Stimulated activated CD8-positive, alpha-beta memory T cell treated with anti-CD3 and anti-CD28 coated beads, Interleukin-12 subunit alpha, Interleukin-12 subunit beta, amount 100 ng/mL, for 1 hour (primary cell): ENCODE measurements around the gene CNKSR1.

Experiments
- DNase-seq: peaks from one replicate; pipeline ENCODE4 v3.0.0-alpha.2; 2020; ENCODE audit warnings: low read depth

CNKSR1 gene, protein sequence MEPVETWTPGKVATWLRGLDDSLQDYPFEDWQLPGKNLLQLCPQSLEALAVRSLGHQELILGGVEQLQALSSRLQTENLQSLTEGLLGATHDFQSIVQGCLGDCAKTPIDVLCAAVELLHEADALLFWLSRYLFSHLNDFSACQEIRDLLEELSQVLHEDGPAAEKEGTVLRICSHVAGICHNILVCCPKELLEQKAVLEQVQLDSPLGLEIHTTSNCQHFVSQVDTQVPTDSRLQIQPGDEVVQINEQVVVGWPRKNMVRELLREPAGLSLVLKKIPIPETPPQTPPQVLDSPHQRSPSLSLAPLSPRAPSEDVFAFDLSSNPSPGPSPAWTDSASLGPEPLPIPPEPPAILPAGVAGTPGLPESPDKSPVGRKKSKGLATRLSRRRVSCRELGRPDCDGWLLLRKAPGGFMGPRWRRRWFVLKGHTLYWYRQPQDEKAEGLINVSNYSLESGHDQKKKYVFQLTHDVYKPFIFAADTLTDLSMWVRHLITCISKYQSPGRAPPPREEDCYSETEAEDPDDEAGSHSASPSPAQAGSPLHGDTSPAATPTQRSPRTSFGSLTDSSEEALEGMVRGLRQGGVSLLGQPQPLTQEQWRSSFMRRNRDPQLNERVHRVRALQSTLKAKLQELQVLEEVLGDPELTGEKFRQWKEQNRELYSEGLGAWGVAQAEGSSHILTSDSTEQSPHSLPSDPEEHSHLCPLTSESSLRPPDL

DNA sequence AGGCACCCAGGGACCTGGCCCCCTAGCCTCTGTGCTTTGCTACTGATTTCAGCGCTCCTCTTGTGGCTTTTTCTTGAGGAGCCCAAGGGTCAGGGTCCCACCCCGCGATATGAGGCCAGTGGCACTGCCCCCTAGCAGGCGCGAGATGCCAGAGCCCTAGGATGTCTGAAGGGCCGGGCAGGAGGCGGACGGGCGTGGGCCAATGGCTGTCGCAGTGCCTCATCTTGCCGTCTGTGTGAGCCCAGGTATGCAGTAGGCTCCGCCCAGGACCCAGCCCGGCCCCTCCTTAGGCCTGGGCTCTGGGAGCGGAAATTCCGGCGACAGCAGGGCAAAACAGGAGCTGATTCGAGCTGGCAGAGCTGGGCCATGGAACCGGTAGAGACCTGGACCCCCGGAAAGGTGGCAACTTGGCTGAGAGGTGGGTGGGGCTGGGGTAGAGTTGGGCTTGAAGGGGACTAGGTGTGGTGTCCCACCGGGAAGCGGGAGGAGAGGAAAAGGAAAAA is at the start of gene CNKSR1:
Gene CNKSR1 (plus strand): TSS at position 310 of the 503 bp plus-strand sequence. CDS start 57 bp downstream, at position 367.
- DNase-seq, result no peak

DNA sequence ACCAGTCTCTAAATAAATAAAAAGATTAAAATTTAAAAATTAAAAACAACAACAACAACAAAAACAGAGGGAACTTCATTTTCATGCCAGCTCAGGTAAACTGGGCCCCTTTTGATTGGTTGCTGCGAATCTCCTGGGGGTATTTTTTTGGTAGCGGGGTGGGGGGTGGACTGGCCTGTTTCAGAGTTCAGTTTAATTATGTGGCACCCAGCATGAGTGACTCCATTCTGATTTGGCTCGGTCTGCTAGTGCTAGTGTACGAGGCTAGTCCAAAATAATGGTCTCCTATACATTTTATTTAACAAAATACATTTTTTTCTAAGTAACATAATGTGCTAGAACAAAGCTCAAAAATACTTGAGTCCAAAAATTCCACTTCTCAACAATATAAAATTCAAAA is 47.5 kb upstream of the CNKSR1 start:
- no peak for DNase-seq

DNA sequence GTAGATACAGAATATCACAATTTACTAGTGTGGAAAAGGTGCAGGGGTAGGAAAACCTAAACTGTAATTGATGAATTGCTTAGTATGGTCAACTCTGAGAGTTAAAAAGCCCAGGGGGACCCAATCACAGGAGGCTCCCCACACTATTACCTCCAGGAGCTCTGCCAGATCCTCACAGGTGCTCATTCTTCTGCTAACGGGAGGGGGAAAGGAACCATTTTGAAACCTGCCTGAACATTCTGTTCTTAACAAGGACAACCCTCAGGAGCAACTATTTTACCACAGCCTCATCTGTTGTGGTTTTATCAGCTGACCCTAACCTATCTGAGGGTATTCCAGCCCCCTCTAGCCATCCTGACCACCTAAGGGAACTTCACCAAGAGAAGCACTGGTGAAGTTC is 46.6 kb upstream of the CNKSR1 start:
- no peak for DNase-seq

DNA sequence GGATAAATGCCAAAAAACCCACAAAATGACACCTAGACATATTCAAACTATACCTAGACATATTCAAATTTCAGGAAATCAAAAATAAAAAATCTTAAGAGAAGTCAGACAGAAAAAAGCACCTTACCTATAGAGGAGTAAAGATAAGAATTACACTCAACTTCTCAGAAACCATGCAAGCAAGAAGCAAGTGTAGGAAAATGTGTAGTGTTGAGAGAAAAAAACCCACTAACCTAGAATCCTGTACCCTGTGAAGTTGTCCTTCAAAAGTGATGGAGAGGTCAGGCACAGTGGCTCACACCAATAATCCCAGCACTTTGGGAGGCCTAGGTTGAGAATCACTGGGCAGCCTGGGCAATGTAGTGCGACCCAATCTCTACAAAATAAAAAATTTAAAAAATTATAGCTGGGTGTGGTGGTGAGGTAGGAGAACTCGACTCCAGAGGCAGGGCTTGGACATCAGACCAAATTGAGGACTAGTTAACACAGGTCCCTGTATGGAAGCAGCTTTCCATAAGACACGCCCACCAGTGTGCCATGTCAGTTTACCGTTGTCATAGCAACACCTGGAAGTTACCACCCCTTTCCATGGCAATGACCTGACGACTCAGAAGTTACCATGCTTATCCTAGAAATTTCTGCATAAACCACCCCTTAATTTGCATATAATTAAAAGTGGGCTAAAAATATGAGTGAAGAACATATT is 45.0 kb upstream of the CNKSR1 start:
- no peak for DNase-seq

DNA sequence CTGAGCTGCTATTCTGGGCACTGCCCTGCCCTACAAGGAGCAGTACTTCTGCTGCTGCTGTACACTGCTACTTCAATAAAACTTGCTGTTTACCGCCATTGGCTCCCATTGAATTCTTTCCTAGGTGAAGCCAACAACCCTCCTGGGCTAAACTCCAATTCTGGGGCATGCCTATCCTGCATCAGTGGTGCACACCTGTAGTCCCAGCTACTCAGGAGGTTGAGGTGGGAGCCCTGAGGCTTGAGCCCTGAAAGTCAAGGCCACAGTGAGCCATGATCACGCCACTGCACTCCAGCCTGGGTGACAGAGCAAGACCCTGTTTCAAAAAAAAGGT is 44.5 kb upstream of the CNKSR1 start:
- no peak for DNase-seq

DNA sequence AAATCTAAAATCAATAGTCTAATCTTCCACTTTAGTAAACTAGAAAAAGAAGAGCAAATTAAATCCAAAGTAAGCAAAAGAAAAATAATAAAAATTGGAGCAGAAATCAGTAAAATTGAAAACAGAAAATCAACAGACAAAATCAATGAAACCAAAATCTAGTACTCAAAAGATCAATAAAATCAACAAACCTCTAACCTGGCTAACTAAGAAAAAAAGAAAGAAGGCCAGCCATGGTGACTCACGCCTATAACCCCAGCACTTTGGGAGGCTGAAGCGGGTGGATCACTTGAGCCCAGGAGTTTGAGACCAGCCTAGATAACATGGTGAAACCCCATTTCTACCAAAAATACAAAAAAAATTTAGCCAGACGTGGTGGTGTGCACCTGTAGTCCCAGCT is 42.8 kb upstream of the CNKSR1 start:
- DNase-seq, result no peak

DNA sequence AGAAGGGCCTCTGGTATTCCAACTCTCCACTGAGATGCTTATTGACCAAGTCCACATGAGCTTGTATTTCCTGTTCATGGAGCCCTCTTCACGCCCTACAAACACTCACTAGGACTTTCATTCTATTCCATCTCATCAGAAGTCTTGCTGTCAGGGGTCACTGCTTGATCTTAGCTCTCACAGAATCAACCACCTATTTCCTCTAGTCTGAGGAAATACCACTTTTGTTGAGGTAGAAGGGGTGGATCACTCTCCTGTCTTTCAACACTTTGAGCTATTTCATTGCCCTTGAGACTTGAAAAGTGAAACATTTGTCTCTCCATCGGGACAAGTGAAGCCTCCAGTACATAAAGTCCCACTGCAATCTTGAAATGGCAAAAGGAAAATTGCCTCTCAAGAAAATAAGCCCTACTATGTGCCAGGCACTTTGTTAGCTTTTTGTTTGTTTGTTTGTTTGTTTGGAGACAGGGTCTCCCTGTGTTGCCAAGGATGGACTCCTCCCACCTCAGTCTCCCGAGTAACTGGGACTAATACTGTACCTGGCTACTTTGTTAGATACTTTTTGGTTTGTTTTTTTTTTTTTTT is 38.2 kb upstream of the CNKSR1 start:
- DNase-seq, result no peak

DNA sequence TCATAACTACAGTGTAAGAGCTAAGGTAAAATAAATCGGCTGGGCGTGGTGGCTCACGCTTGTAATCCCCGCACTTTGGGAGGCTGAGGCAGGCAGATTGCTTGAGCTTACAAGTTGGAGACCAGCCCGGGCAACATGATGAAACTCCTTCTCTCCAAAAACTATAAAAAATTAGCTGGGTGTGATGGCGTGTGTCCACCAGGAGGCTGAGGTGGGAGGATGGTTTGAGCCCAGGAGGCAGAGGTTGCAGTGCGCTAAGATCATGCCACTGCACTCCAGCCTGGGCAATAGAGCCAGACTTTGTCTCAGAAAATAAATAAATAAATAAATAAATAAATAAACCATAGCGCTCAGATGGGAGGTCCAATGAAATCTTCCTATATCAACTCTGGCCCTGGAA is 35.1 kb upstream of the CNKSR1 start:
- DNase-seq, result no peak

DNA sequence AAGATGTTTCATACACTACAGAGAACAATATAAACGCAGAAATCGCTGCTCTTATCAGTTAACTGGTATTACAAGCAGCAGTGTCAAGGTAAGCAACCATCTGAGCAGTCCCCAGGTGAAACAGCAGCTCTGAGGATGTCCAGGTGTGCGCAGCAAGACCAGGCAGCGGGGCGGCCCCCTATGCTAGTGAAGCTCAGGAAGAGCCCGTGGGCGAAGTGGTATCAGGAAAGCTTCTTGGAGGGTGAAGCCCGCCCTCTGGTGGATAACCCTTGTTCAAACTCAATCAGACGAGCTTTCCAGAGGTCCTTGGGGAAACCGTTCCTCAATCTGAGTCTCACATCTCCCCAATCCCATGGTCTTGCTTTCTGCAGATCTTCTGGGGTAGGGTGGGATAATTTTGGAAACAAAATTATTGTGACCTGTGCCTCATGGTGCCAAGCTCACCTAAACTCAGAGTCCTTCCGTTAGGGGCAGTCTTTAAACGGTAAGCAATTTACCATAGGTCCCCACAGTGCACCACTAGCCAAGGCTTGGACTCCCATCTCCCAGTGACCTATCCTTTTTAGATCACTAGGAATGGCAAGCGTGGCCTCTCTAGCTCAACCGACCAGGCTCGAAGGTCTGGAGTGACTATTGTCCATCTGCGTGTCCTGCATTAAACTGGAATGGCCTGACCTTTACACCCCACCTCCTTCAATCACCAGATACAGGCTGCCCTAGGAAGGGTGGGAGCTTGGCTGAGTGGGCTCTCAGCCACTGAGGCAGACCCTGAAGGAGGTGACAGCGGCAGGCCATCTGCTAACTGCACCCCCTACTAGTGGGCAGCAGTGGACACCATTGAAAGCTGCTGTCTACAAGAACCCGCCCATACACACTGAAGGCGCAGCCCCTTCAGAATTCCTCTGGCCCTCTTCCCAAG is 32.0 kb upstream of the CNKSR1 start:
- peak; percentile 56 for DNase-seq

DNA sequence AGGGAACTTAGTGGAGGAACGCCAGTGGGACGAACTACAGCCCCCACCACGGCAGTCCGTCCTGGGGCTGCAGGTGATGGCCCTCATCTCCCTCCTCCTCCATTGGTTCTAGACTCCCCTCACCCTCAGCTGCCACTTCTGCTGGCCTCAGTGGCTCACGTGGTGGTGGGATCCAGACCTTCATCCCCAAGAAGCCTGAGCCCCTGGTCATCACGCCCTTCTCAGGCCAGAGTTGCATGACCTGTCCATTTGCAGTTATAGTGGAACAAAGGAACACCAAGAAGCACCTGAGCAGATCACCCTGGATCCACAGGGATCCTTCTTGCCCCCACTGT is 31.4 kb upstream of the CNKSR1 start:
- DNase-seq, result no peak

DNA sequence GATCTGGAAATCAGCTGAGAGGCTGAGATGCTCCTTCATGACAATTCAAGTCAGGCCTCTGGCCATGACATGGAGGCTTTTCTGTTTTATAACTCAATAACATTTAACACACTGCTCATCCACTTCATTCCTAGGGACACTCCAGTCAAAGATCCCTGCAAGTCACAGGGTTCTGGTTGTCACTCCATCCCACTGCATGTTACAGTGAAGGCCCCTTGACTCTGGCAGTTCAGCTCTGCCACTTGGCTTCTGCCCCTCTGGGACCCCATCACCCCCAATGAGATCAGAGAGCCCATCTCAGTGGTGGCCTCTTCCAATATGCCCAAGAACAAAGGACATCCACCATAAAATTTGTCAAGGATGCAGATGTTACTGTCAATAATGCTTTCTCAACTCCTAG is 28.4 kb upstream of the CNKSR1 start:
- DNase-seq, result no peak

DNA sequence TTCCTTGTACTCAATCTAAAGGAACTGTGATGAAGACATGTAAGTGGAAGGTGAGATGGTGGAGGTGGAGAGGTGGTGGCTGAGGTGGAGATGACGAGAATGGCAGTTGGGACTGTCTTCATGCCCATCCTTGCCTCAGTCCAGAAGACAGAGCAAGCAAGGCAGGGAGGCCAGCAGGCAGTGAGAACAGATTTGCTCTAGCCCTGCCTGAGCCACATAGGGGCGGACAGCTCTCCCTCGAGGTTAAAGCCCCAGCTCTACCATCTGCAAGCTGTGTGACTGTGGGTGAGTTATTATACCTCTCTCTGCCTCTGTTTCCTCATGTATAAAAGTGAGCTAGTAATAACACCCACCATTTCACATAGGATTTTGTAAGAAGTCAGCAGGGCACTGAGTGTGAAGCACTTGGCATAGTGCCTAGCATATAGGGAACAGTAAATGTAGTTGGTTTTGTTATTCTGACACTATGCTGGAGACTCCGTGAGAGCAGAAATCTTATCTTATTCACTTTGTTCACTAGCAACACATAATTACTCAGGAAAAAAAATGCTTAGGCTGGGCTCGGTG is 23.2 kb upstream of the CNKSR1 start:
- DNase-seq, result no peak

DNA sequence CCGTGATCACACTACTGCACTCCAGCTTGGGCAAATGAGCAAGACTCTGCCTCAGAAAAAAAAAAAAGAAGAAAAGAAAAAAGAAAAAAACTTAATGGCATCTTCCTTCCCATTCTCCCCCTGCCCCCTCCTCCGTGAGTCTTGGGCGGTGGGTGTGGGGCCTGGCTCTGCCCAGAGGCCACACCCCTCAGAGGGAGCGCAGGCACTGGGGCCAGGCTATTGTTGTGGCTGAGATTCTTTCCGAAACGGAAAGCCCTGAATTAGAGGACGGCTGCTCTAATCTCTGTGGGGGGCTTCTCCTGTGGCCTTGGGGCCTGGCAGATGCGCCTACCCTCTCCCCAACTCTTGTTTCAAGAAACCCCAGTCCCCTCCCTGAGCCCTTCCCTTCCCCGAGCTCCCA is 22.5 kb upstream of the CNKSR1 start:
- no peak for DNase-seq

DNA sequence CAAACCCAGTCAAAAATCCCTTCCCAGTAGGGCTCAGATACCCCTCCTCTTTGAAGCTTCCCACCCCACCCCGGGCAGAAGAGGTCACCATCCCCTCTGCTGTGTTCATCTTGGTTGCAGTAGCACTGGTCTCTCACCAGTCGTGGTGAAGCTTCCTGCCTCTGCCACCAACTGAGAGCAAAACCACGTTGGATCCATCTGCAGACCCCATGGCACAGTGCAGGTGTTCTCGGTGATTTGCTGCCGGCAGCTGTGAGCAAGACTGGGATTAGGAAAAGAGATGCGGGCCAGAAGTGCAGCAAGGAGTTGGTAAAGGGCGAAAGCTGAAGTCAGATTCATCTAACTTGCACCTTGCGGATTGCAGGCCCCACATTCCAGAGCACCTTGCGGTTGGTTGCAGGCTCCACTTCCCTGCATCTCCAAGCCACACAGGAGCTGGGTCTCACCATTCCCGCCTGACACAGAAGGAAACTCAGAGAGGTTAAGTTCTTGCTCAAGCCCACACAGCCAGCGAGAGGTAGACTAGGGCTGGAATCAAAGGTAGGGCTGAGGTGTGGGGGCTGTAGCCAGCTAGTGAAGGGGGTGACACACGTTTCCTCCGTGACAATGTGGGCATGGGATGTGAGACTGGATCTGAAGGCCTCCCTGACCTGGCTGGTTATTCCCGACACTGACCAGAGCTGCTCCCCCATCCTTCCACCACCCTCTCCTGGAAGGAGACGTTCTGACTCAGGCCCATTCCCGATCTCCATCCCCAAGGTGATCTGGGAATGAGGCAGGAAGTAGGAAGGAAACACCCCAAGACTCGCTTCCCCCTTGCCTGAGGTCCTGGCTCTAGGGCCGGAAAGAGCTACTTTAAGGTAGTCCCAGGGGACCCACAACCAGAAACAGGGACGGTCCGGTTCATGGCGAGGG is 21.7 kb upstream of the CNKSR1 start:
- no peak for DNase-seq

DNA sequence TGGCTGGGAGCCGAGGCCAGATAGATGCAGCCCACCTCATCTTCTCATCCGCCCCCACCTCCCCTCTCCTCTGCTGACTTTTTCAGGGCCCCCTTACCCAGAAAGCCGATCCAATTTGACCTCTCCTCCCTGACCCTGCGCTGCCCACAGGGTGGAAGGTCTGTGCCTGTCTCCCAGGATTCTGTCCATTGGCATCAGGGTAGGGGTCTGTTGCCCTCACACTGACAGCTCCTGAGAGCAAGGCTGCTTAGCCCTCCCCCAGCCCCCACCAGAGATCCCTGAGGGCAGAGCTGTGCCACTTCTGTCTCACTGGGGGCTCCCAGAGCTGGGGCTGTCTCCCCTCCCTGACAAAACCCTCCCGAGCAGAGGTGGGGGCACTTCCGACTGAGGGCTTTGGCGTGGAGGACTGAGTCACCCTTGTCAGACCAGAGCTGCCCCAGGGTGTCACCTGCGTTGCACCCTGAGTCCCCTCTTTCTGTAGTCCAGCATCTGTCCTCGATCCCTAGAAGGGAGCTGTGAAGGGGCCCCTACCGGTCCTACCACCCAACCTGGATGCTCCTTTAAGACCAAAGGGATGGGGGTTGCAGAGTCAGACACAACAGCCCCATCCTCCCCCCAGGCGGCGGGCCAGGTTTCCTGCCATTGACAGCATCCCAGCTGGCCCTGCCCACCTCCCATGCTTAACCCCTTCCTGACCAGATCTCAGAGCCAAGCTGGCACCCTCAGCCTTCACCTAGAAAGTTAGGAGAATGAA is 20.8 kb upstream of the CNKSR1 start:
- no peak for DNase-seq

DNA sequence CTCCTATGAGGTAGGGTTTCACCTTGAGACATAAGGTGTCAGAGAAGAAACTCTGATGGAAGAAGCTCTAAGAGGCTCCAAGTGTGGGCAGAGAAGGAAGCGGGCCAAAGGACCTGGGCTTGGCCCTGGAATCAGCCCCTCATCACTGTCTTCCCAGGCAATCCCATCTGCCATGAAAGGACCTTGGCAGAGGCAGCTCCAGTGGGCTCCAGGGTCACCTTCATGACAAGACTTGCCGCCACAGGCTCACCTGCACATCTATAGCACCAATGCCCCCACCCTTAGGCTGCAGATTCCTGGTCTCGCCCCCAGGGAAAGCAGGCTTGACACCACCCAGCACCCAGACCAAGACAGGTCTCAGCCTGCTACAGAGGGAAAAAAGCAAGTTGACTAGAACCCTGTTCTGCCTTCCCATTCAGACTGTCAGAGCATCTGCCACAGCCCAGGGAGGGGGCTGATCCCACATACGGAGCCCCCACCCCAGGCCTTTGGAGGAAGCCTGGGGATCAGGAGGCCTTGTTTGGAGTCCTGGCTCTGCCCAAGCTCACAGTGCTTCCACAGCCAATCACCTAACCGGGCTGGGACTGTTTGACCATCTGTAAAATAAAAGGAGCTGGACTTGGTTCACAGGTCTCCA is 18.9 kb upstream of the CNKSR1 start:
- DNase-seq, result no peak

DNA sequence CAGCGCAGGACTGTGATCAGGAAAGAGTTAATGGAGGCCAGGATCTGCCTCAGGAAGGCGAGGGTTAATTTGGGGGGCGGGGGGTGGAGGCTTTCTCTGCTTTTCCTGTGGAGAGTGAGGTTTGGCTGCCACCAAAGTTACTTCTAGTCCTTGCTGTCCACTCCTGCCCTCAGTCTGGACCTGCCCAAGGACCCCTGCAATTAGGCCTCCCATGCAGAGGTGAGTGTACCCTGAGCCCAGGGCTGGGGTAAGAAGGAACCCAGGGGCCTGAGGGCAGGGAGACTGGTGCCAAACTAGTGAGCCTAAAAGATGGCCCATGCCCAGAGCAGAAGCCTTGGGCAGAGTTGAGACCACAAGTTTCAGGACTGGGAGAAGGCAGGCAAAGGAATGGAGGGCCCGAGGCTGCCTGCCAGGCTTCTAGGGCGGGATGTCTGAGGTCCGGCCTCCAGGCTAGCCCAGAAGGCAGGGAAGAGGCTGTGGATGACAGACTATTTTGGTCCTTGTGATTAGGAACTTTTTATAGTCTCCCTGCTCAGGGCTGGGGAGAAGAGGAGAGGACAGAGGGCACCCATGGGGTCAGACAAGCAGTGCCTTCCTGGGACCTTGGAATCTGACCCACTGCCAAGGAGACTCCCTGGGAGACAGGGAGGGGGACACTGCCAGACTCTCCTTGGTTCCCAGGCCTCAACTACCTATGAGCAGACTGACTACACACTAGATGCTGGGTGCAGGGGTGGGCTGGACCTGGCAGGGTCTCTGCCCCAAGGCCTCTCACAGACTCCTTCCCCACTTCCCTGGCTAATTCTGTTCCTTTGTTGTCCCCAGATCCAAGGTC is 18.2 kb upstream of the CNKSR1 start, which contains the start of gene FAM110D:
Gene FAM110D (plus strand): TSS at position 172 of the 835 bp plus-strand sequence. CDS start 2,213 bp downstream, outside the sequence.
- no peak for DNase-seq

DNA sequence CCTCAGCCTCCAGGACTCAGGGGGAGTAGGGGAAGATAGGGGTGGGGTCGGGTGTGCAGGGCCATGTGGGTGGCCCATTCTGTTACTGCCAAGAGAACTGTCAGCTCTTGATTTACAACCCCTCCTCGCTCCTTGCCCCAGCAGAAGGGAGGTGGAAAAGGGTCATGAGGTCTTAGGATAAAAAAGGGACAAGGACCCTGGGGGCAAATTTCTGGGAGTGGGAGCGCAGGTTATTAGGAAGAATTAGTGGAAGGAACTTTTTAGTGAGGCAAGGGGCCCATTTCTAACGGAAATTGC is 17.6 kb upstream of the CNKSR1 start:
- no peak for DNase-seq
